SKM-1 treated with dmso at 0.1 percent for 144 hours (cell line): ENCODE results near the gene INTS11.
A peak's percentile ranks its signal among the peaks of the same experiment; 100 is the strongest.
"Not testable (repeated sequence)": the region's sequence is repeated elsewhere in the genome, so short reads cannot be mapped to it uniquely, and the experiment has no call there.

ENCODE experiments used
- DNase-seq: peaks from one replicate; lab custom pipeline; 2025; ENCODE audit not compliant: unreplicated experiment; lab: John Stamatoyannopoulos, UW

Gene INTS11

GRCh38 chr1:1324524-1325287 lies at the start of gene INTS11, which contains the start of gene CPTP:
INTS11 (minus strand) TSS chr1:1324660; CDS start chr1:1324608, 52 bp downstream.
CPTP (plus strand) TSS chr1:1324802; CDS start chr1:1326911, 2,109 bp downstream.
- peak; percentile 86 for DNase-seq

GRCh38 chr1:1373815-1374588 lies 49.5 kb upstream of the INTS11 start:
- DNase-seq = no peak

- no peak for DNase-seq
Measured at GRCh38 chr1:1373051-1373814, 48.8 kb upstream of the INTS11 start.

GRCh38 chr1:1371746-1372711 lies 47.6 kb upstream of the INTS11 start:
- peak; percentile 36 for DNase-seq

- DNase-seq = peak; percentile 70
Measured at GRCh38 chr1:1371364-1371745, 46.9 kb upstream of the INTS11 start.

GRCh38 chr1:1370771-1371300 lies 46.4 kb upstream of the INTS11 start:
- no peak for DNase-seq

- not testable (repeated sequence) for DNase-seq
Measured at GRCh38 chr1:1370094-1370493, 45.6 kb upstream of the INTS11 start.

- no peak for DNase-seq
Measured at GRCh38 chr1:1367315-1367714, 42.9 kb upstream of the INTS11 start.

- DNase-seq = no peak
Measured at GRCh38 chr1:1366699-1367066, 42.2 kb upstream of the INTS11 start.

- no peak for DNase-seq
Measured at GRCh38 chr1:1365875-1366698, 41.6 kb upstream of the INTS11 start.

- no peak for DNase-seq
Measured at GRCh38 chr1:1364266-1364665, 39.8 kb upstream of the INTS11 start.

- no peak for DNase-seq
Measured at GRCh38 chr1:1361982-1362423, 37.5 kb upstream of the INTS11 start.

- DNase-seq = no peak
Measured at GRCh38 chr1:1361233-1361981, 36.9 kb upstream of the INTS11 start.

GRCh38 chr1:1360506-1361169 lies 36.2 kb upstream of the INTS11 start:
- no peak for DNase-seq

GRCh38 chr1:1359664-1360468 lies 35.4 kb upstream of the INTS11 start:
- no peak for DNase-seq

- DNase-seq = no peak
Measured at GRCh38 chr1:1359308-1359663, 34.8 kb upstream of the INTS11 start.
